Omental fat pad (tissue), 4 donors: Measurements from ENCODE around the gene SCMH1. TPM values are rescaled to one million over a fixed set of nuclear protein-coding genes. Genes with fewer than 3 reads are reported as not detected.

Source experiments
- ATAC-seq: fragments of 150-250 bp; one replicate; pipeline ENCODE4 v1.9.1; 2016; ENCODE audit warnings: mild to moderate bottlenecking, moderate library complexity; ENCODE audit not compliant: low FRiP score
- DNase-seq: peaks from one replicate; pipeline ENCODE4 v3.0.0-alpha.2; 2019; ENCODE audit warnings: low spot score
- CTCF ChIP-seq, 3 donors: fragments of 450-650 bp; IDR thresholded peaks; one replicate each; pipeline ENCODE4 v1.5.1; 2016 to 2017; ENCODE audit warnings: antibody characterized with exemption in 3 of 3, mild to moderate bottlenecking in 3 of 3, moderate library complexity in 2 of 3
- total RNA-seq, 4 donors: library from RNA; depleted of rRNA; stranded (reverse); fragments of >200 nt; gene quantifications; one replicate each; pipeline ENCODE4 v1.1.0, GENCODE V29; 2016

The SCMH1 gene
- total RNA-seq, 4 donors from 2014 or later: 19.9 to 42.8 (median 31.3) TPM

GRCh38 chr1:41033272-41033671 lies 208.8 kb downstream of the SCMH1 start:
- no peak for ATAC-seq
- DNase-seq: no peak
- TF ChIP-seq CTCF (IDR thresholded peaks at IDR 0.05): no peak

GRCh38 chr1:41032147-41032546 lies 210.0 kb downstream of the SCMH1 start:
- TF ChIP-seq CTCF (IDR thresholded peaks at IDR 0.05): no peak
- no peak for DNase-seq
- no peak for ATAC-seq

- DNase-seq (no peak), ATAC-seq (no peak)
- TF ChIP-seq CTCF (IDR thresholded peaks at IDR 0.05): no peak
Observed at GRCh38 chr1:41030872-41031616, 211.1 kb downstream of the SCMH1 start.

- DNase-seq: no peak
- no peak for ATAC-seq
- no peak for TF ChIP-seq CTCF (IDR thresholded peaks at IDR 0.05)
Observed at GRCh38 chr1:41028034-41028642, 214.0 kb downstream of the SCMH1 start.

DNA sequence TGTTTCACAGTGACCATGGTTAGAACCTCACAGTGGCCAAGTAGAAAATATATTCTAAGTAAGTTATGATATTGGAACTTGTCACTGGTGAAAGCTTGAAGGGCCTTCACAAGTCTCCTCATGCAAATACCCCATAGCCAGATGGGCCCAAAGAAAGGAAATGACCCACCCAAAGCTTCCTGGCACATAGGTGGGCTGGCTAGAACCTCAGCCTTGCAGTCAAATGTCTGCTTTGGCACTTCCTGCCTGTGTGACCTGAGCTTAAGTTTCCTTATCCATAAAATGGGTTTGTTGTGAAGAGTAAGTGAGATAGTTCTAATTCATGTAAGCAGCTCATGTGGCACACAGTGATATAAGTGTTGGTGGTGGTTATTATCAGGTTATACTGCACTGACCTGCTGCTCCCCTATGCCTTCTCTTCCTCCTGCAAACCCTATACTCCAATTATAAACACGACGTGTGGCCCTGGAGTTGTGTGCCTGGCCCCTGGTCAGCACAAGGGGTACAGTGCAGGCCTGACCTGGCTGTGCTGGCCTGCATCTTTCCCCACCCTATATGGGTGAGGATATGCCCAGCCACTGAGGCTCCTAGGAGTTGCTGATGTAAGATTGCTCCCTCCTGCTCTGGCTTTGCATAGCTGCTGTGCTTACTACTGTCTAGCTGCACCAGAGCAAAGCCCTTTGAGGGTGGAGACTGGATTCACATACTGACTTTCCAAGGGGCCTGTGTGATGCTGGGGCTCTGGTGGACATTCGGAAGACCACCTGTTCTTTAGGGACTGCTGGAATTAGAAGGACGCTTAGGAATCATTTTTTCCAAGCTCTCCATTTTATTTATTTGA lies 215.9 kb downstream of the SCMH1 start:
- DNase-seq (no peak), ATAC-seq (no peak)
- no peak for TF ChIP-seq CTCF (IDR thresholded peaks at IDR 0.05)

- TF ChIP-seq CTCF (IDR thresholded peaks at IDR 0.05): no peak
- ATAC-seq: no peak
- DNase-seq: no peak
Observed at GRCh38 chr1:41024953-41025352, 217.2 kb downstream of the SCMH1 start.
